Glomerular visceral epithelial cell (primary cell): ENCODE measurements around the gene GORASP2.

Experiments
- DNase-seq: peaks from one replicate; pipeline ENCODE4 v3.0.0-alpha.2; 2016; ENCODE audit errors: extremely low spot score

Gene GORASP2

GRCh38 chr2:170965446-170966225 is 36.6 kb downstream of the GORASP2 start:
- DNase-seq, result peak; percentile 85

- DNase-seq, result no peak
Observed at GRCh38 chr2:170966648-170967396, 37.8 kb downstream of the GORASP2 start.

GRCh38 chr2:170967553-170967952 is 38.5 kb downstream of the GORASP2 start:
- DNase-seq, result no peak

GRCh38 chr2:170968205-170969003 is 39.4 kb downstream of the GORASP2 start:
- no peak for DNase-seq

GRCh38 chr2:170969030-170969429 is 40.0 kb downstream of the GORASP2 start:
- no peak for DNase-seq

GRCh38 chr2:170969872-170970496 is 40.9 kb downstream of the GORASP2 start:
- no peak for DNase-seq

GRCh38 chr2:170971071-170971470 is 42.0 kb downstream of the GORASP2 start:
- DNase-seq, result no peak

- no peak for DNase-seq
Observed at GRCh38 chr2:170972296-170973224, 43.5 kb downstream of the GORASP2 start.

GRCh38 chr2:170973225-170973491 is 44.1 kb downstream of the GORASP2 start:
- DNase-seq, result no peak

GRCh38 chr2:170973492-170974303 is 44.6 kb downstream of the GORASP2 start:
- DNase-seq, result peak; percentile 92

- no peak for DNase-seq
Observed at GRCh38 chr2:170974304-170974993, 45.4 kb downstream of the GORASP2 start.

- no peak for DNase-seq
Observed at GRCh38 chr2:170975127-170975942, 46.3 kb downstream of the GORASP2 start.

GRCh38 chr2:170975943-170976270 is 46.9 kb downstream of the GORASP2 start:
- no peak for DNase-seq

GRCh38 chr2:170984079-170984478 is 55.0 kb downstream of the GORASP2 start:
- no peak for DNase-seq

GRCh38 chr2:170985407-170985806 is 56.4 kb downstream of the GORASP2 start:
- DNase-seq, result no peak

GRCh38 chr2:170986566-170987258 is 57.7 kb downstream of the GORASP2 start:
- DNase-seq, result no peak

GRCh38 chr2:170991398-170992182 is 62.5 kb downstream of the GORASP2 start:
- no peak for DNase-seq
